Fibroblast of lung (primary cell): ENCODE data around the gene NUMA1. TPM values are rescaled to one million over a fixed set of nuclear protein-coding genes. Genes with fewer than 3 reads are reported as not detected.

Experiments
- DNase-seq, 2 donors: peaks; one replicate each; pipeline versions ENCODE4 v3.0.0 to v3.0.0-alpha.2; 2010; ENCODE audit warnings: low read depth in 2 of 2
- H2AFZ ChIP-seq: 2 replicates; pipeline ENCODE4 v1.5.1; 2012; ENCODE audit warnings: low read length, control low read depth, inconsistent platforms
- H3K27ac ChIP-seq: 2 replicates; pipeline ENCODE4 v1.5.1; 2011; ENCODE audit warnings: low read length, control low read depth; ENCODE audit not compliant: insufficient read depth
- H3K27me3 ChIP-seq: 2 replicates; pipeline ENCODE4 v1.5.1; 2011; ENCODE audit warnings: mild to moderate bottlenecking, low read length; ENCODE audit not compliant: control insufficient read depth, insufficient read depth
- H3K36me3 ChIP-seq: 2 replicates; pipeline ENCODE4 v1.5.1; 2011; ENCODE audit warnings: low read length; ENCODE audit not compliant: control insufficient read depth, insufficient read depth
- H3K4me1 ChIP-seq: 2 replicates; pipeline ENCODE4 v1.5.1; 2011; ENCODE audit warnings: low read length; ENCODE audit not compliant: control insufficient read depth, insufficient read depth; ENCODE audit errors: extremely low read depth
- H3K4me2 ChIP-seq: 2 replicates; pipeline ENCODE4 v1.5.1; 2011; ENCODE audit warnings: low read length, control low read depth; ENCODE audit not compliant: insufficient read depth; ENCODE audit errors: extremely low read depth
- H3K4me3 ChIP-seq, 4 experiments: fragments of 200-600 bp in 1 of 4; sonication (generic) in 1 of 4; replicated peaks in 1 of 4; 2 replicates each; pipeline ENCODE4 v1.5.1; 2011 to 2016; ENCODE audit warnings: low read length in 4 of 4, low read depth in 3 of 4, mild to moderate bottlenecking in 3 of 4, control low read depth in 2 of 4, inconsistent platforms in 1 of 4, mixed read lengths in 1 of 4; ENCODE audit not compliant: insufficient read depth in 1 of 4; ENCODE audit errors: control extremely low read depth in 1 of 4
- H3K79me2 ChIP-seq: 2 replicates; pipeline ENCODE4 v1.5.1; 2012; ENCODE audit warnings: mild to moderate bottlenecking, low read length, inconsistent platforms; ENCODE audit not compliant: control insufficient read depth, insufficient read depth
- H3K9ac ChIP-seq: 2 replicates; pipeline ENCODE4 v1.5.1; 2011; ENCODE audit warnings: mild to moderate bottlenecking, low read length, control low read depth; ENCODE audit not compliant: insufficient read depth
- H3K9me3 ChIP-seq: 2 replicates; pipeline ENCODE4 v1.5.1; 2012; ENCODE audit warnings: low read depth, low read length; ENCODE audit not compliant: control insufficient read depth, insufficient read depth
- H4K20me1 ChIP-seq: 2 replicates; pipeline ENCODE4 v1.5.1; 2011; ENCODE audit warnings: low read length; ENCODE audit not compliant: control insufficient read depth, insufficient read depth; ENCODE audit errors: extremely low read depth
- EZH2 ChIP-seq: IDR thresholded peaks from 2 replicates; pipeline ENCODE4 v1.5.1; 2012; ENCODE audit warnings: low read length, control low read depth, mild to moderate bottlenecking; ENCODE audit errors: missing control alignments
- polyA plus RNA-seq, 2 donors: library from polyadenylated mRNA; depleted of rRNA in 1 of 2; stranded (reverse) in 1 of 2; unstranded in 1 of 2; fragments of >200 nt; gene quantifications; 2 replicates each; pipeline ENCODE4 v1.2.1, GENCODE V29; 2011 to 2012; ENCODE audit warnings: missing spikeins in 1 of 2
- total RNA-seq: library from RNA; depleted of rRNA; stranded (reverse); fragments of >200 nt; gene quantifications from 2 replicates; pipeline ENCODE4 v1.2.1, GENCODE V29; 2014
- TF ChIP-seq, protein P1 (sequence below), 2 donors: IDR thresholded peaks in 1 of 2; conservative IDR thresholded peaks in 1 of 2; 1 replicate in 1 of 2; 2 replicates in 1 of 2; pipeline ENCODE4 v1.5.1; 2011 to 2012; ENCODE audit warnings: low read length in 2 of 2, control low read depth in 1 of 2, inconsistent platforms in 1 of 2, low read depth in 1 of 2, mild to moderate bottlenecking in 1 of 2

NUMA1 gene
- total and polyA plus RNA-seq, 2 donors (not counting 1 experiment from before 2014, with no cell fraction given): 59.0 to 247 TPM

- no peaks in the 10 kb centered on the region for H3K9me3 ChIP-seq
- no peak overlapping the region for H3K27ac ChIP-seq
- no peaks in the 10 kb centered on the region for H3K4me1 ChIP-seq
- H3K36me3 ChIP-seq: no peaks in the 10 kb centered on the region
- peak overlapping the region; percentile 13 for H3K4me2 ChIP-seq
- no peak overlapping the region for H3K9ac ChIP-seq
- TF ChIP-seq, protein P1, sequence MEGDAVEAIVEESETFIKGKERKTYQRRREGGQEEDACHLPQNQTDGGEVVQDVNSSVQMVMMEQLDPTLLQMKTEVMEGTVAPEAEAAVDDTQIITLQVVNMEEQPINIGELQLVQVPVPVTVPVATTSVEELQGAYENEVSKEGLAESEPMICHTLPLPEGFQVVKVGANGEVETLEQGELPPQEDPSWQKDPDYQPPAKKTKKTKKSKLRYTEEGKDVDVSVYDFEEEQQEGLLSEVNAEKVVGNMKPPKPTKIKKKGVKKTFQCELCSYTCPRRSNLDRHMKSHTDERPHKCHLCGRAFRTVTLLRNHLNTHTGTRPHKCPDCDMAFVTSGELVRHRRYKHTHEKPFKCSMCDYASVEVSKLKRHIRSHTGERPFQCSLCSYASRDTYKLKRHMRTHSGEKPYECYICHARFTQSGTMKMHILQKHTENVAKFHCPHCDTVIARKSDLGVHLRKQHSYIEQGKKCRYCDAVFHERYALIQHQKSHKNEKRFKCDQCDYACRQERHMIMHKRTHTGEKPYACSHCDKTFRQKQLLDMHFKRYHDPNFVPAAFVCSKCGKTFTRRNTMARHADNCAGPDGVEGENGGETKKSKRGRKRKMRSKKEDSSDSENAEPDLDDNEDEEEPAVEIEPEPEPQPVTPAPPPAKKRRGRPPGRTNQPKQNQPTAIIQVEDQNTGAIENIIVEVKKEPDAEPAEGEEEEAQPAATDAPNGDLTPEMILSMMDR (conservative IDR thresholded peaks at IDR 0.05 in 1 of 2, IDR thresholded peaks at IDR 0.05 in 1 of 2; ENCODE audit: low read depth in 1 of 2, low read length in 2 of 2): no peak
- TF ChIP-seq EZH2: no peak
- H3K4me3 ChIP-seq: no peak overlapping the region
- no peak overlapping the region for H2AFZ ChIP-seq
- H3K79me2 ChIP-seq: no peaks in the 10 kb centered on the region
- DNase-seq: peak; percentile 51 to 74
- no peaks in the 10 kb centered on the region for H4K20me1 ChIP-seq
- H3K27me3 ChIP-seq: no peaks in the 10 kb centered on the region
These were observed 117.8 kb downstream of the NUMA1 start for GRCh38 chr11:71962428-71963038.

DNA sequence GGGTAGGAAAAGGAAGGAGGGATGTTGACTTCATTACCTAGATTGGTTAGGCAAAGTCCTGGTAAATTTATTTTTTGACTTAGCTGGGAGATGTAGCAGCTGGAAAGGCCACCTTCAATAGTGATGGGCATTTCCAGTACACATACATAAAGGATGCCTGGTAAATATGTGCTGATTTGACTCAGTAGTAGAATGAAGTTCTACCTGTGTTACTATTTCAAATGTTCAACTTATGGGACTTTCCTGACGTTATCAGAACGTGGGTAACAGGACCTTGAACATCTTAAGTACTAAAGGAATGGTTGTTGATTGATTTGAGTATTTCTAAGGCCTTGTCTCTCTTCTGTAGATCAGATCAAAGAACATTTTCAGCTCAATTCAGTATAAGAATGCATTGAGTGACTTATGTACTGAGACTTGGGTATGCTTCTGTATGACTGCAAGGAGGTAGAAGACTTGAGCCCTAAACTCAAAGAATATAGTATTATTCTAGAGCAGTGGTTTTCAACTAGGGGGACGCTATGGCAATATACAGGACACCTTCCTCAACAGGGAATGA is 124.4 kb downstream of the NUMA1 start:
- no peaks in the 10 kb centered on the region for H3K27me3 ChIP-seq
- peaks cover 3% of the 10 kb centered on the region for H3K79me2 ChIP-seq
- H3K9ac ChIP-seq: no peak overlapping the region
- H3K36me3 ChIP-seq: no peaks in the 10 kb centered on the region
- H4K20me1 ChIP-seq: no peaks in the 10 kb centered on the region
- TF ChIP-seq EZH2: no peak
- no peak for DNase-seq
- no peaks in the 10 kb centered on the region for H3K4me1 ChIP-seq
- H3K4me3 ChIP-seq: no peak overlapping the region
- H2AFZ ChIP-seq: no peak overlapping the region
- H3K27ac ChIP-seq: no peak overlapping the region
- H3K9me3 ChIP-seq: no peaks in the 10 kb centered on the region
- H3K4me2 ChIP-seq: no peak overlapping the region

Other genes with a start within 250 kb of the NUMA1 start
- not detected in 2 replicates for gene DEFB108B, start 247.3 kb downstream of the NUMA1 start, total RNA-seq
- not detected in 2 replicates for gene DEFB108B, start 247.3 kb downstream of the NUMA1 start, polyA plus RNA-seq
- not detected in 2 replicates for gene DEFB131B, start 202.1 kb downstream of the NUMA1 start, total RNA-seq
- not detected in 2 replicates for gene DEFB131B, start 202.1 kb downstream of the NUMA1 start, polyA plus RNA-seq
- 5.1 and 5.9 TPM in 2 replicates for gene XNDC1N, start 151.9 kb downstream of the NUMA1 start, total RNA-seq
- gene XNDC1N, start 151.9 kb downstream of the NUMA1 start, polyA plus RNA-seq: 2.5 and 3.5 TPM in 2 replicates
- 23.1 and 29.6 TPM in 2 replicates for gene RNF121, start 151.5 kb downstream of the NUMA1 start, total RNA-seq
- 48.6 and 48.9 TPM in 2 replicates for gene RNF121, start 151.5 kb downstream of the NUMA1 start, polyA plus RNA-seq
- 1.5 and 2.5 TPM in 2 replicates for gene IL18BP, start 81.6 kb downstream of the NUMA1 start, total RNA-seq
- 2.5 and 5.3 TPM in 2 replicates for gene IL18BP, start 81.6 kb downstream of the NUMA1 start, polyA plus RNA-seq
- 5.0 and 5.4 TPM in 2 replicates for gene LRRC51, start 308 bp upstream of the NUMA1 start, total RNA-seq
- 6.9 and 8.9 TPM in 2 replicates for gene LRRC51, start 308 bp upstream of the NUMA1 start, polyA plus RNA-seq
- 80.9 and 90.3 TPM in 2 replicates for gene LAMTOR1, start 22.8 kb upstream of the NUMA1 start, total RNA-seq
- gene LAMTOR1, start 22.8 kb upstream of the NUMA1 start, polyA plus RNA-seq: 137 and 183 TPM in 2 replicates
- gene TOMT, start 25.4 kb upstream of the NUMA1 start, total RNA-seq: not detected in 2 replicates
- gene TOMT, start 25.4 kb upstream of the NUMA1 start, polyA plus RNA-seq: not detected in 2 replicates
- gene ANAPC15, start 32.2 kb upstream of the NUMA1 start, total RNA-seq: 20.8 and 24.8 TPM in 2 replicates
- 97.2 and 174 TPM in 2 replicates for gene ANAPC15, start 32.2 kb upstream of the NUMA1 start, polyA plus RNA-seq
- gene FOLR3, start 55.2 kb upstream of the NUMA1 start, total RNA-seq: 0.26 and 0.99 TPM in 2 replicates
- 1.4 TPM in 2 replicates for gene FOLR3, start 55.2 kb upstream of the NUMA1 start, polyA plus RNA-seq
- not detected in 2 replicates for gene FOLR1, start 111.6 kb upstream of the NUMA1 start, total RNA-seq
- gene FOLR1, start 111.6 kb upstream of the NUMA1 start, polyA plus RNA-seq: 0.14 and 0.15 TPM in 2 replicates
- not detected in 2 replicates for gene FOLR2, start 136.3 kb upstream of the NUMA1 start, total RNA-seq
- not detected in 2 replicates for gene FOLR2, start 136.3 kb upstream of the NUMA1 start, polyA plus RNA-seq
- 62.9 and 102 TPM in 2 replicates for gene INPPL1, start 144.2 kb upstream of the NUMA1 start, total RNA-seq
- gene INPPL1, start 144.2 kb upstream of the NUMA1 start, polyA plus RNA-seq: 60.3 and 76.9 TPM in 2 replicates
- not detected in 2 replicates for gene PHOX2A, start 163.6 kb upstream of the NUMA1 start, total RNA-seq
- not detected in 2 replicates for gene PHOX2A, start 163.6 kb upstream of the NUMA1 start, polyA plus RNA-seq